Embryonic facial prominence (tissue), 1 donor: ENCODE data around the gene GHDC.
"Not testable (repeated sequence)": the region's sequence is repeated elsewhere in the genome, so short reads cannot be mapped to it uniquely, and the experiment has no call there.

Source experiments
- DNase-seq: peaks from one replicate; pipeline ENCODE4 v3.0.0-alpha.2; 2016; ENCODE audit errors: extremely low spot score

Gene GHDC

DNA sequence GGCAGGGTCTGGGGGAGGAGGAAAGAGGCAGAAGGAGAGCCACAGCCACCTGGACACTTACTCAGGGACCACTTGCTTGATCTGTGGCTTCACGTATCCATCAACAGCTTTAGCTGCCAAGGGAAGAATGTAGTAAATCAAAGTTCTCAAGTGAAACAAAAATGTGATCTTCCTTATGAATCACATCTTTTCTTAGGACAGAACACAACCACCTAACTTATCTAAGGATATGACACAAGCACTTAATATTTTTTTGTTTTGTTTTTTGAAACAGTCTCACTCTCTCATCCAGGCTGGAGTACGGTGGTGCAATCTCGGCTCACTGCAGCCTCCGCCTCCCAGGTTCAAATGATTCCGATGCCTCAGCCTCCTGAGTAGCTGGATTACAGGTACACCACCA, 8.4 kb upstream of the GHDC start:
- DNase-seq, result no peak

DNA sequence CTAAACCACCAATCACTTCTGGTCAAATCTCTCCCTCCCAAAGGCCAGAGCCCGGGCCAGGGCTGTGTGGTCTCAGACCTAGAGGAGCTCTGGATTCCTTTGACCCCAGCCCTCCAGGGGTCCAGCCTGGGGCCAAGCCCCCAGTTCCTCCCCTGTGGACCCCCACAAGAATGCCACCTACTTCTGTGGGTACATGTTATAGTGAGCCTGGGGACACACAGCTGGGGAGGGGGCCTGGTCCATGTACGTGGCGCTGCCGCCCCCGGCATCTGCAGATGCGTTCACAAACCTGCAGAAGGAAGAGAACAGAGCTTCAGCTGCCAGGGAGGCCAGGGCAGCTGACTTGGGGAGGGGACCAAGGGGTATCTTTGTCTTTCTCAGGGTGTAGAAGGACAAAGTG, 7.9 kb upstream of the GHDC start:
- DNase-seq, result no peak

DNA sequence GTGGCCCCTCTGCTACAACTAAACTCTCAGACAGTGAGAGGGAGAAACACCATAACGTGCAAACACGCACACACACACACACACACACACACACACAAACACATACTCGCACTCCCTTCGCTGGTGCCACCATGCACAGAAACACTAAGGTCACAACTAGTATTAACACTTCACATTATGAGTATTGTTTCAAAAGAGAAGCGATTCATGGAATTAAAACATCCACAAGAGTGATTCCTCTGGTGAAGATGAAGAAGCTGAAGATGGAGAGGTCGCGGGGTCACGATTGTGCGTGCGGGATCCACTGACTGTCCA, 7.1 kb upstream of the GHDC start:
- DNase-seq, result no peak

DNA sequence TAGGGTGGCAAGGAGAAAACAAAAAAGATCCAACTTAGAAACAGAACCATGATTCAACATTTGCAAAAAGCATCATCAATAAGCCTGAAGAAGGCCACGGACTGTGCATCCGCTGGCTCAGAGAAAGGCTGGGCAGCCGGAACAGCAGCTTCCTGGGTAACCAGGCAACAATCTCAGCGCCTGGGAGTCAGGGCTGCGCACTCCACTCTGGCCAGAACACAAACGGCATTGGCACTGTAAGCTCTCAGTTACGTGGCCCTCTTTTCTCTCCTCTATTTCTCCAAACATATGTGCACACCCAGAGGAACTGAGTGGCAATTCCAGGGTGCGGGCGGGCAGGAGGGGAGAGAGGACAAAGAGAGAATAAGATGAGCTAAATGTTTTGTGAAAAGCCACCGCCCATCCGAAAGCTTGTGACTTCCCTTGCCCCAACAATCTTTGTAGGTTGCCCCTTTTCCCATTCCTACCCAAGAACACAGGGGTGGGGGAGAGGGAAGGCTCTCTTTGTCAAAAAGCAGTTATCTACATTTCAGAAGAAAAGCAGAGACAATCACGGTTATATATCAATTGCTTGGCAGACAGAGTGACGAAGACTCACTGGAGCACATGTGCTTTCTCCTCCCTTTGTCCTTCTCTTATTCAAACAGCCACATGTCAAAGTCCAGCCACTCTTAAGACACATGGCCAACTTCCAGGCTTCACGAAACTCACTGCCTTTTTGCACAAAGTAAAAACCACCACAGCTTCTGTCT, 6.6 kb upstream of the GHDC start:
- no peak for DNase-seq

DNA sequence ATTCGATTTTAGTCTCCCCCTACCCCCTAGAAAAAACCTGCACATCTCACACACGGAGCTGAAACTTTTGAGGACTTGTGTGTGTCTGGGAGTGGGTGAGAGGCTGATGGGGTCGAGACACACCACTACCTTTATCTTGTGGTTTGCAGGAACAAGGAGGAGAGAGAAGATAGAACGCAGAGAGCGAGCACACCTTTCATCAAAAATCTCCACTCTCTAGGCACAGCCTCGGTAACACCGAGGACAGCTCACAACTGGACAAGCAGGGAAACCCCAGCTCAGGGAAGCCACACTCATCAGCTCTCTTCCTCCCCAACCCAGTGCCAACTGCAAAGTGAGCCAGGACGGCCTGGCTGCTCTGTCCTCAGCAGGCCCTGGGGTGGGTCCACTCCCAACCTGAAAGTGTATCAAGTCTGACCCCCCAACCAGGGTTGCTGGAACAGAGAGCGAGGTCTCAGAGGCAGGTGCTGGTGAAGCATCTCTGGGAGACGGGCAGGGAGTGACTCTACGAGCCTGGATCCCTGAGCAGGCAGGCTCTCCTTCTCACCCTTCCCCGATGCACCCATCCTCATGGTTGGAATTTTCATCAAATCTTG, 5.2 kb upstream of the GHDC start:
- no peak for DNase-seq

DNA sequence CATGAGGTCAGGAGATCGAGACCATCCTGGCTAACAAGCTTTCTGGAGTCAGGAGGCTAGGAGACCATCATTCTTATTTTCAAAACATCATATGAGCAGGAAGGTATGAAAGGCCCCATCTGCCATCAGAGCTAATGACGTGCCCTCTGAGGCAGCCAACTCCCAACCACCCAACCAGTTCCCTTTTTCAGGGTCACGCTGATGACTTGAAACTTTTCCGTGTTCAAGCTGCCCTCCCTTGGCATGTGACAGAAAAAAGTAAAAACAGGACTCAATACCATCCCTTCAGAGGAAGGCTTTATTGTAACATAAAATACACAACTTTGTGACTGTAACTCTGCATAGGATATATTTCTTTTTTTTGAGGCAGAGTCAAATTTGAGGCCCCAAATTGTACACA, 4.6 kb upstream of the GHDC start:
- no peak for DNase-seq

DNA sequence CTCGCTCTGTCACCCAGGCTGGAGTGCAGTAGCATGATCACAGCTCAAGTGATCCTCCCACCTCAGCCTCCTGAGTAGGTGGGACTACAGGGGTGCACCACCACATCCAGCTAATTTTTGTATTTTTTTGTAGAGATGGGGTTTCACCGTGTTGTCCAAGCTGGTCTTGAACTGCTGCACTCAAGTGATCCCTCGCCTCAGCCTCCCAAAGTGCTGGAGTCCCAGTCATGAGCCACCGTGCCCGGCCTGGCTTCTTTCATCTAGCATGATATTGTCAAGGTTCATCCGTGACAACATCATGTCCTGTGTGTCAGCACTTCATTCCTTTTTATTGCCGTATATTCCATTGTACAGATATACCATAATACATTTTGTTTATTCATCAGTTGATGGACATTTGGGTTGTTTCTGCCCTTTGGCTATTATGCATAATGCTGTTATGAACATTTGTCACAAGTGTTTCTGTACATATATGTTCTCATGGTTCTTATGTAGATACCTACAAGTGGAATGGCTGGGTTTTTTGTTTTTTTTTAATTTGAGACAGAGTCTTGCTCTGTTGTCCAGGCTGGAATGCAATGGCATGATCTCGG, 3.4 kb upstream of the GHDC start:
- DNase-seq, result no peak

DNA sequence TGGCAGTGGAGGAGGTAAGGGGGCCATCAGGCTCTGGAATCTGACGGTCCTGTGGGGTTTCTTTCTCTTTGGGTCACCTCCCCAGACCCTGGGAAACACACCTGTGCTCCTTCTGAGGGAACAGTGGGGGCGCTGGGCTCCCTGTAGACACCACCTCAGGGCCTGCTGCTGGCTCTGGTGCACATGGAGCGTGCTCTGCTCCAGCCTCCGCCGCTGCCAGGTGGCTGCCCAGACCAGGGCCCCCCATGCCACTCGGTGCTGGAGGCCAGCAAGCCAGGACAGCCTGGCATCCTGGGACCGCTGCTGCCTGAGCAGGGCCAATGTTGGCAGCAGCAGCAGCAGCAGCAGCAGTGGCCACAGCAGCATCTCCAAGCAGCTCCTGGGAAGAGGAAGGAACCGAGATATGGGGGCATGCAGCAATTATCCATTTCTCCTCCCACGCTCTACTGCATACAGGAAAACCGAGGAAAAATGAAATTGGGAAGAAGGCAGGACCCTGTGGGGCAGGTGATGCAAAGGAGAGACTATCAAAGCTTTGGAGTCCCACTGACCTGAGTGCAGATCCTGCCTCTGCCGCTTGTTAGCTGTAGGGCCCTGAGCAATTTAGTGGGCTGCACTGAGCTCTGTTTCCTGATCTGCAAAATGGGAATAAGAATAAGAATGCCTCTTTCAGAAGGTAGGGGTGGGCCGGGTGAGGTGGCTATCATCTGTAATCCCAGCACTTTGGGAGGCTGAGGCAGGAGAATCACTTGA, 902 bp downstream of the GHDC start:
- no peak for DNase-seq

DNA sequence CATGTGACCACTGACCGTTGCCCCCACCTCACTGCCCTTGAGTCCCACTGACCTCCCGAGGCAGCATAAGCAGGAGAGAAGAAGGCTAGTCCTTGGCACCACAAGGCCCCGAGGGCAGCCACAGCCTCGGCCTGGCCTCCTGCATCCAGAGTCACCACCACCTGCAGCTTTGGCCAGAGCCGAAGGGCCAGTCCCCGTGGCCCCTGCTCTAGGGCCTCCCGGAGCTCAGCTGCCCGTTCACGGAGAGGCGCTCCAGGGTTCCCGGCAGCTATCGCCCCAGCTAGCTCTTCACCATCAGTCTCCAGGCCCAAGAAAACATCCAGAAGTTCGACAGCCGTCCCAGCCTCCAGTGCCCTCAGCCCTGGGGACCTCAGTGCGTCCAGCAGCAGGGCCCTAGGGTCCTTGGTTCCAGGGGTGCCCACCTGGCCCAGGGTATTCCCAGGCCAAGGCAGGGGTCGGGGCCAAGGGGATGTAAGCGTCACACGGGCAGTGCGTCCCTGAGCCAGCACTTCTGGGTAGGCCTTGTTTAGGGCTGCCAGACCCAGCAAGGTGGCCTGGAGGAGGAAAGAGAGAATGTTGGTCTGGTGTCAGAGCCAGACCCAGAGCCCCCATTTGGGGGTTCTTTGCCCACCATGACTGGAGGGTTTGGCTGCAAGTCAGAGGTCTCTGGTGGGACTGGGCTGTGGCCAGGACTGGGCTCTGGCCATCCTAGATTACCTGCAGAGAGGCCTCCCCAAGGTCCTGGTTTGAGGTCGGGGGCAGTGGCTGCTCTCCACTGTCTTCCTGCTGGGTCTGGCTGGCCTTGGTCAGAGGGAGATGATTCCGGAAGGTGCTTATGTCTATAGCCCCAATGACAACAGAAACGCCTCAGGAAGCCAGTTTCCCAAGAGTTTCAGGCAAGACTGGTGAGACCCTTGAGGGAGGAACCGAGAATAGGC, 1.8 kb downstream of the GHDC start:
- DNase-seq, result no peak

DNA sequence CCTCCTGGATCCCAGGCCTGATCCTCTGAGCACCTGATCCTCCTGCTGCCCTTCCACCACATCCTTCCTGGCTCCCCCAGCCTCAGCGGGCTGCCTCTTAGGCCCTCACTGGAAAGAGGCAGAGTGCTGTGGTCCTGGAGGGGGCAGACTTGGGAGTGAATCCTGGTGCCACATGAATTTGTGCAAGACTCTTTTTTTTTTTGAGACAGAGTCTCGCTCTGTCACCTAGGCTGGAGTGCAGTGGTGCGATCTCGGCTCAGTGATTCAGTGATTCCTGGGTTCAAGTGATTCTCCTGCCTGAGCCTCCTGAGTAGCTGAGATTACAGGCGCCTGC, 3.1 kb downstream of the GHDC start:
- no peak for DNase-seq

DNA sequence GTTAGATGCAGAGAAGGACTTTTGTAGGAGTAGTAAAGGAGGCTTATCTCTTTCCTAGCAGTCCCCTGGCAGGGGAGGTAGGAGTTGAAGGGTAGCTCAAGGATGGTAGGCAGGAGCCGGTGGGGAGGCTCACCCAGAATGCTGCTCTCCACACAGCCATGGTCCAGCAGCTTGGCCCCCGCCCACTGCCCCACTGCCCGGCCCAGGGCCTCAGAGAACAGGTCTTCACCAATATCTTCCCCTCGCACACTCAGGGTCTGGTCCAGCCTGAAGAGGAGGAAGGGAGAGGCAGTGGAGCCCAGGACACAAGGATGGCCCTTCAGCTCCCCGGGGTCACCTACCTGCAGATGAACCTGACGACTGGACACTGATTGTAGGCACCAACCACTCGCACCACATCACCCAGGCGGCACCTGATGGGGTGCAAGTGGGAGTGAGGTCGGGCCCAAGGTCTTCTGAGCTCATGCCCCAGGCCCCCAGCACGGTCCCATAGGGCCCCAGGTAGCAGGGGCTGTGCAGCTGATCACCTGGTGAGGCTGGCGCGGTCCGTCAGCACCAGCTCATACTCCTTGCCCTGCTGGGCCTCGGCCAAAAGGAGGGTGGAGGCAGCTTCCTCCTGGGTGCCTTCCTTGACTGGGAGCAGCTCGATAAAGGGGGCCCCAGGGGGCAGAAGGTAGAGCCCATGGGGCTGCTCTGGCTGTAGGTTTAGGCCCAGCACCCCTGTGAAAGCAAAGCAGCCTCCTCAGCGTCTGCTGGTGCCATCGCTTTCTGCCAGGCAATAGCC, 3.6 kb downstream of the GHDC start:
- DNase-seq, result no peak

DNA sequence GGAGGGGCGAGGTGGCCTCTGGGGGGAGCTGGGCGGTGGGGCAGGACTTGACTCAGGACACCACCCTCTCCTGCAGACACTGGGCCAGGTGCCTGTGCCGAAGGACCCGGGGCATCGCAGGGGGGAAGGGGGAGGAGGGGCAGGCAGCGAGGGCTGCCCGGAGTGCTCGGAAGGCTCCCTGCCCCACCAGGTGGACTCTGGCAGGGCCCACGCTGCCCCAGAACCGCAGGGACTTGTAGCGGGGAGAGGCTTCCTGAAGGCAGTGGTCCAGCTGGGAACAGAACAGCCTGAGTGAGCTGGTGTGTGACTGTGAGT, 4.7 kb downstream of the GHDC start:
- DNase-seq, result no peak

DNA sequence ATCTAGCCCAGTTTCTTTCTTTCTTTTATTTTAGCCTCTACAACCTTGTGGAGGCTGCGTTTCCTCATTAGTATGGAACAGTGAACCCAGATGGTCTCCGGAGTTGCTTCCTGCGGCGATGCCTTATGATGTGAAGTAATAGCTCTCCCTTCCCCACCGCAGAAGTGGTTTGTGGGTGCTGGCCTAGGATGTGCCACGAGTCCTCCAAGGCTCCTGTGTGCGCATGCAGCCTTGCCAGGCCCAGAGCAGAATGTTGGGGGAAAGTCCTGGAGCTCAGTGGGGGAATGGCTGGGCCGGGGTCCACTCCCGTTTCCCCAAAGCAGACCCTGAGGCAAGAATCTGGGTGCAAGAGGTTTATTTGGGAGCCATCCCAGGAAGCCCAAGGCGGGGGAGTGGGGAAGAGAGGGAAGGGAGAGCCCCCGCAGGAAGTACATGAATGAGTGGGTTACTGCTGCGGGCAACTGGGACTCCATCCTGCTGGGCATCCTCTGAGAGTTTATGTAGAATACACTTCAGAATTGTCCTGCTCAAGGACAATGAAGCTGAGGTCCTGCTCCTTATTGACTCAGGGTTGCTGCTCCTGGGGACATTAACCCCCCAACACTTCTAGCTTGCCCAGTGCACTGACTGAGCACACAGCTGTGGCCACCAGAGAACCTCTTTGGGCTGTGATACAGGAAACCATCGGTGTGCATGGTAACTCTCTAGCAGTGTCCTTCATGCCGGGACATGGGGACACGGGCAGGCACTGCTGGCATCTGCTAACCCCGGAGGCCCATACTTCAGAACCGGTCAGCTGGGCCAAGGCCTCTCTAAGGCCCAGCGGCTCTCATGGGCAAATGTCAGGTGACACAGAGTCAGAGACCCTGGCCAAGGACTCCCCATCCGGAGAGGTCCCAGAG, 5.3 kb downstream of the GHDC start:
- DNase-seq, result no peak

DNA sequence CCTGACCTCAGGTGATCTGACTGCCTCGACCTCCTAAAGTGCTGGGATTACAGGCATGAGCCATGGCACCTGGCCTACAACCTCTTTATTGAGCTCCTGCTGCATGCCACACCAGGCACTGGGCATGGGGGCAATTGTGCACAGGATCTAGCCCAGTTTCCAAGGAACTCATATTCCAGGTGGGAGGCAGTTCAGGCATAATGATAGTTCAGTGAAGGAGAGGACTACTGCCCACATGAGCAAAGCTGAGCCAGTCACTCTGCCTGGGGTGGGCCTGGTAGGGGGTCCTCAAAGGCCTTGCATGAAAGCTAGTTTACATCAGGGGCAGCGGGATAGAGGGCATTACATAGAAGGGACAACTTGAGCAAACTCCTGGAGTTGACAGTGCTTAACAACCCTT, 6.5 kb downstream of the GHDC start:
- DNase-seq, result no peak

DNA sequence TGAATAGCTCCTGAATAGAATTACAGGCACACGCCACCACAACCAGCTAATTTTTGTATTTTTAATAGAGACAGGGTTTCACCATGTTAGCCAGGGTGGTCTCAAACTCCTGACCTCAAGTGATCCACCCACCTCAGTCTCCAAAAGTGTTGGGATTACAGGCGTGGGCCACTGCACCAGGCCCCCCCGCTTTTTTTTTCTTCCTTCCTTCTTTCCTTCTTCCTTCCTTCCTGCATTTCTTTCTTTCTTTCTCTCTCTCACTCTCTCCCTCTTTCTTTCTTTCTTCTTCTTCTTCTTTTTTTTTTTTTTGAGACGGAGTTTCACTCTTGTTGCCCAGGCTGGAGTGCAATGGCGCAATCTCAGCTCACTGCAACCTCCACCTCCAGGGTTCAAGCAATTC, 8.1 kb downstream of the GHDC start:
- not testable (repeated sequence) for DNase-seq

DNA sequence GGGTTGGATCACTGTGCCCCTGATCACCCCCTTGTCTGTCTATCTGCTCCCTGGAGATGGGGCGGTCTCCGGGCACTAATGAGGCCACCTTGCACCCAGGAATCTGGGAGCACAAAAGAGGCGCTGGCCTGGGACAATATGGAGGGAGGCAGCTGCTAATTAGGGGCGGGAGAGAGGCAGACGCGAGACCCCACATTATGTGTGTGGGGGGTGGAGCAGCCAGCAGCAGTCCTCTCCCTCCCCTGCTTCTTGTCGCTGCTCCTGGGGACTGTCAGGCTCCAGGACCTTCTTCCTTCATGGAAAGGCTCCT, 8.7 kb downstream of the GHDC start:
- no peak for DNase-seq

DNA sequence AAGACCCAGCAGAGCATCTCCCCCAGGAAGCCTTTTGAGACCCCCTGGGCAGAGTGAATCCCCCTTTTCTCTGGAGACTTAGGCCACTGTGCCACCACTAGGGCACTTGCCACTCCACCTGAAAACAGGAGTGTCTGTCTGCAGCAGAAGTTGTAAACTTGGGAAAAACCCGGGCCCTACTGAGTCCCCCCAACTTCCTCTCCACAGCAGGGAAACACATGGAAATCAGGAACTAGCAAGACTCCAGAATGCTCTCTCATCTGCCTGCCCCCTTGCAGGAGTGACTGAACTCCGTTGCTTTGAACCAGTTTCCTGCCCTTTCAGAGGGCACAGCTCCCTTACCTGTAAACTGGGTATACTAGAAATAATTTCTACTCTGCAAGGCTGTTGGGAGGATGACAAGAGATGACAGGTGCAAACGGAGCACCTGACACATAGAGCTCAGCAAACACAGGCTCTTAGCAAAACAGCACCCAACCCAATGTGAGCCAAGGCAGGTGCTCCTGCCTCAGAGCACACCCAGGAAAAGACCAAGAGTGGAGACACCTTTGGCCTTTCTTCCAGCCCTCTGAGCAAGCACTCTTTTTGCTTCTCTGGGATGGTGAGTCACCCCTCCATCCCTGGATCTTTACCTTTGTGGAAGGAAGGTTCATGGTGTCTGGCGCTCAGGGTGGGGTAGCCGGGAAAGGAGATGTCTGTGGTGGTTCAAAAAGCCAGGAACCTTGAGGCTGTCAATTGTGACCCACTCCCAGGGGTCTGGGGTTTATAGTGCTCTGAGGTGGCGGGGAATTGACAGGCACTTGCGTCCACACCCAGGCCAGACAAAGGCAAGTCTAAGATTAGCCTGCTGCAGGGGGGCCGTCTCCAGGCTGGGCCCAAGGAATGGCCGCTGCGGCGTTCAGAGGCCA, 9.3 kb downstream of the GHDC start, which contains the start of gene HCRT:
Gene HCRT, minus strand, starts transcription at position 740 of the 908 bp plus-strand sequence. Its CDS starts 87 bp downstream, at position 653.
- DNase-seq, result no peak

DNA sequence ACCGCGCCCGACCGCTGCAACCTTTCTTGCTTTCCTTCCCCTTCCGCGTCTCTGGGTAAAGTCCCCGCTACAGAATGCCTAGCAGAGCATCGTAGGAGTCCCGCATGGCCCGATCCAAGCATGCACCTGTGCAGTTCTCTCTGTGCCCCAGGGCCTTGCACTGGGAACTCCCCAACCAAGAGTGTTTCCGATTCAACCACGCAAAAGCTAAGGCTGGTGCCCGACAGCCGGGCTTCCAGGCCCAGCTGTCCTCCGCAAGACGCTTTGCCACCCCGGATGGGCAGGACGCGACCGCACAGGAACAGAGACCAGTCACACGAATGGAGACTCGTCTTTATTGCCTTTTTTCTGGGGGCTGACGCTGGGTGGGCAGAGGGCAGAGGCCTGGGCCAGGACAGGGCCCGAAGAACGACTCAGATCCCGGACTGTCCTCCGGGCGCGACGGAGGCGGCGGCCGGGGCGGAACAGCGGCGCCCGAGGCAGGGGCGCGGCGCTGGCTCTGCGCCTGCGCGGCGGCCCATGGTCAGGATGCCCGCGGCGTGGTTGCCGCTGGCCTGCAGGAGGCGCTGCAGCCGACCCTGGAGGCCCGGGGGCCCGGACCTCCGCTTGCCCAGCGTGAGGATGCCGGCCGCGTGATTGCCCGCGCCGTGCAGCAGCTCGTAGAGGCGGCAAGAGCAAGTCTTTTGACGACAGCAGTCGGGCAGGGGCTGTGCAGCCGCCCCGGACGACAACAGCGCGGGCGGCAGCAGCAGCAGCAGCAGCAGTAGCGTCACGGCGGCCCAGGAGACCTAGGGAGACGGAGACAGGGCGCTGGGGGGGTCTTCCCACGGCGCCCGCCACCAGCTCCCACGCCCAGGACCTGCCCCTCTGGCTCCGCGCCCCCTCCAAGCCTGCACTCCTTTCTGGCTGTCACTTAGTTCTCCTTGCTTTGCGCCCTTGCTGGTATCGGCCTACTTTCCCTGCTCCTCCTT, 10.3 kb downstream of the GHDC start:
- DNase-seq, result no peak
